ENCODE measurements around the gene HSPB9. TPM values are rescaled to one million over a fixed set of nuclear protein-coding genes. Genes with fewer than 3 reads are reported as not detected.

The HSPB9 gene
- total RNA-seq, 1 donor from 2014 or later, result not detected

DNA sequence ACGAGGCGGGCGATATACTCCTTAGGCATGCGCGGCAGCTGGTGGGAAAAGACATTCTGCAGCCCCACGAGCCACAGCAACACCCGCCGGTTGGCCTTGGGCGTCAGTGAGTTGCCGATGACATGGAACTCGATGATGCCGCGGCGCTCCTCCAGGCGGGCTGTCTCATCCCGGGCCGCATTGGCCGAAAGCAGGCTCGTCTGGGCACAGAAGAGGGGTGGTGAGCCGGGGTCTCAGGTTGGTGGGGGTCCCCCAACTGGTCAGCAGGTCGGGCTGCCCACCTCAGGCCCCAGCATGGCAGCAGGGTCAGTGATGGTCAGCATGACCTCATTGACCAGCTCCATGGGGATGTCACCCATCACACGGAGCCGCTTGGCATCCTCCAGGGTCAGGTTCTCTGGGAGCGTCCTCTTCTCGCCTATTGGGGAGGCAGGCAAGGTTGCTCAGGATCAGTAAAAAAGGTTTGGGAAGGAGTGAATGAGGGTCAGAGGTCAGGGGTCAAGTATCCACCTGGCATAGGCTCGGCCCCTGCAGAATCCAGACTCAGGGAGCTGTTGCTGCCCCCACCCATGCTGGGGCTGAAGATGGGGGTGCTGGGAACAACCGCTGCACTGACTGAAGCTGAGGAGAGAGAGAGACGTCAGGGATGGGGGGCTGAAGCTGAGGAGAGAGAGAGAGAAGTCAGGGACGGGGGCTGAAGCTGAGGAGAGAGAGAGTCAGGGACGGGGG, 5.0 kb upstream of the HSPB9 start:
- Mint-ChIP-seq H3K9me3 (no peaks in the 10 kb centered on the region), H3K4me3 (ENCODE audit: low read depth) (no peak overlapping the region), H3K27ac (peak overlapping the region; percentile 52), H3K36me3 (ENCODE audit: low read depth) (peaks cover 44% of the 10 kb centered on the region), H3K27me3 (ENCODE audit: low read depth) (no peaks in the 10 kb centered on the region), H3K4me1 (ENCODE audit: low read depth) (peaks cover 25% of the 10 kb centered on the region)
- intact Hi-C loops (cut with micrococcal nuclease), result loop anchor here (5.0 kb wide), 1 partner anchor 65 kb away; the partner anchor contains the start of gene KCNH4
- no peak for DNase-seq (ENCODE audit: low spot score)

DNA sequence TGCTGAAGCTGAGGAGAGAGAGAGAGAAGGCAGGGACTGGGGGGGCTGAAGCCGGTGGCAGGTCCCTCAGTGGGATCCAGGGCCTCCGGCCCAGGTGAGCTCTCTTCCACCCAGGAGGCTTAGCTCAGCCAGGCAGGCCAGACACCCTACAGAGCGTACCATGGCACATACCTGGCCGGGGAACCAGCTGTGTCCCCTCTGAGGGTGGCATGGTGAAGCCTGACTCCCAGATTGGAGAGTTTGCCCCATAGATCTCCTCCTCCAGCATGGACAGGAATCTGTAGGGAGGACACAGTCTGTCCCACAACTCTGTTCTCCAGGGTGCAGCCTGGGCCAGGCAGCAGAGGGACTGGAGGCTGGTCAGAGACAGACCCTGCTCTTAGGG, 4.5 kb upstream of the HSPB9 start:
- Mint-ChIP-seq H3K4me3 (ENCODE audit: low read depth) (peak overlapping the region; percentile 58), H3K36me3 (ENCODE audit: low read depth) (peaks cover 41% of the 10 kb centered on the region), H3K9me3 (no peaks in the 10 kb centered on the region), H3K4me1 (ENCODE audit: low read depth) (peaks cover 22% of the 10 kb centered on the region), H3K27ac (no peak overlapping the region), H3K27me3 (ENCODE audit: low read depth) (no peaks in the 10 kb centered on the region)
- intact Hi-C loops (cut with micrococcal nuclease), result loop anchor here (5.0 kb wide), 1 partner anchor 64 kb away; the partner anchor contains the start of gene KCNH4
- DNase-seq (ENCODE audit: low spot score), result no peak

DNA sequence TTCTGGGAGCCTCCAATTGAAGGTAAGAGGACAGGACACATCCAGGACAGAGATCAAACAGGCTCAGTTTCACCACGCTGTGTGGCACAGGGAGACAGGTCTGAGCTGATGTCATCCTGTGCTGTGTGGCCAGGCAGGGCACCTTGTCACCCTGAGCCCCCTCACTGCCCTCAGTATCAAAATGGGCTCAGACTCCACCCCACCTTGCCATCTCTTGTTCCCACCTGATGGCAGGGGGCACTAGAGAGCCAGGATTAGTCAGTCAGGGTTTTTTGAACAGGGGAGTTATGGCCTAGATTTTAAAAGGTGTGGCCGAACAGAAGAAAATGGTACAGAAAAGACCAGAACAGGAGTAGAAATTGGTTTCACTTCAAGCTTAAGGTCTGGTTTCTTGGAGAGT, 4.1 kb upstream of the HSPB9 start:
- intact Hi-C loops (cut with micrococcal nuclease), result loop anchor here (5.0 kb wide), 1 partner anchor 64 kb away; the partner anchor contains the start of gene KCNH4
- Mint-ChIP-seq H3K36me3 (ENCODE audit: low read depth) (peaks cover 39% of the 10 kb centered on the region), H3K4me1 (ENCODE audit: low read depth) (peaks cover 22% of the 10 kb centered on the region), H3K9me3 (no peaks in the 10 kb centered on the region), H3K27me3 (ENCODE audit: low read depth) (no peaks in the 10 kb centered on the region), H3K4me3 (ENCODE audit: low read depth) (peak overlapping the region; percentile 58), H3K27ac (peak overlapping the region; percentile 65)
- DNase-seq (ENCODE audit: low spot score), result no peak

DNA sequence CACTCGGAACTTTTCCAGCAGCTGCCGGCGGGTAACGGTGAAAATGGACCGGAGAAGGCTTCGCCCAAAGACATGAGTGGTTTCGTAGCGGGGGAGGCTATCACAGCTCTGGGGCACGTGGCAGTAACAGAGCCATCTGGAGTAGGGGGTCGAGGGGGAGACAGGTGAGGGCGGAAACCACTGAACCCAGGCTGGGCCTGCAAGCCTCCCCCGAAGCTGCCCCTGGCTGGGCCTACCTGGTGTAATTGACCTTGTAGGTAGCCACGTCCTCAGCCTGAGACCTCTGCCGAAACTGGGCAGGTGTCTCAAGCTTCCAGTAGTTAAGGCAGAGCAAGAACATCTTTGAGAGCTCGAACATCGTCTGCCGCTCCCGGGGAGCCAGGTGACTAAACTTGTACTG, 3.3 kb upstream of the HSPB9 start:
- DNase-seq (ENCODE audit: low spot score), result no peak
- Mint-ChIP-seq H3K9me3 (no peaks in the 10 kb centered on the region), H3K4me1 (ENCODE audit: low read depth) (peaks cover 22% of the 10 kb centered on the region), H3K27me3 (ENCODE audit: low read depth) (no peaks in the 10 kb centered on the region), H3K27ac (no peak overlapping the region), H3K4me3 (ENCODE audit: low read depth) (peak overlapping the region; percentile 67), H3K36me3 (ENCODE audit: low read depth) (peaks cover 35% of the 10 kb centered on the region)
- intact Hi-C loops (cut with micrococcal nuclease), result loop anchor here (5.0 kb wide), 1 partner anchor 63 kb away; the partner anchor contains the start of gene KCNH4

DNA sequence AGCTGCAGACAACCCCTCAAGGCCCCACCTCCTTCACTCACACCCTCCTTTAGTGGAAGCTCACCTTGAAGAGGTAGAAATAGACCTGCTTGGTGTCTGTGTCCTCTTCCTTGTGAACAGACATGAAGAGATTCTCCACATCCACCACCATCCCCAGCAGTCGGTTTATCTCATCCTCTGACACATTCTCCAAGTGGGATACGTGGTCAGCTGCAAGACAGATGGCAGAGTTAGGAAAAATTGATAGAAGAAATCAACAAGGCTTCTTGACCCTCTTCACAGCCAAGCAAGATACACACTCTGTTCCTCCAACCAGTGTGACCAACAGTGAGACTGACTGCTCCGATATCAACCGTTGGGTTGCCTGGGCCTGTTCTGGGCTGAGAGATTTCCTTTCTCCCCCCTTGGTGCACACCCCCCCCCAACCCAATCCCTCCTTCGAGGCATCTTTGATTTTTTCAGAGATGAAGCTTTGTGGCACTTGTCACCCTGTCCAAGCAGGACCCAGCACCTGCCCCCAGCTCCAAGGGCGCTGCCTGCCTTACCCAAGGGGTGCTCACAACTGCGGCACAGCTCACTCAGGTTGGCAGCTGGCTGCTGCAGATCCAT, 2.3 kb upstream of the HSPB9 start:
- H3K27ac Mint-ChIP-seq, result peak overlapping the region; percentile 46
- peak overlapping the region; percentile 67 for H3K4me3 Mint-ChIP-seq (ENCODE audit: low read depth)
- peaks cover 35% of the 10 kb centered on the region for H3K36me3 Mint-ChIP-seq (ENCODE audit: low read depth)
- no peak for DNase-seq (ENCODE audit: low spot score)
- H3K27me3 Mint-ChIP-seq (ENCODE audit: low read depth), result no peaks in the 10 kb centered on the region
- peaks cover 22% of the 10 kb centered on the region for H3K4me1 Mint-ChIP-seq (ENCODE audit: low read depth)
- no peaks in the 10 kb centered on the region for H3K9me3 Mint-ChIP-seq
- intact Hi-C loops (cut with micrococcal nuclease), result no loop called here

DNA sequence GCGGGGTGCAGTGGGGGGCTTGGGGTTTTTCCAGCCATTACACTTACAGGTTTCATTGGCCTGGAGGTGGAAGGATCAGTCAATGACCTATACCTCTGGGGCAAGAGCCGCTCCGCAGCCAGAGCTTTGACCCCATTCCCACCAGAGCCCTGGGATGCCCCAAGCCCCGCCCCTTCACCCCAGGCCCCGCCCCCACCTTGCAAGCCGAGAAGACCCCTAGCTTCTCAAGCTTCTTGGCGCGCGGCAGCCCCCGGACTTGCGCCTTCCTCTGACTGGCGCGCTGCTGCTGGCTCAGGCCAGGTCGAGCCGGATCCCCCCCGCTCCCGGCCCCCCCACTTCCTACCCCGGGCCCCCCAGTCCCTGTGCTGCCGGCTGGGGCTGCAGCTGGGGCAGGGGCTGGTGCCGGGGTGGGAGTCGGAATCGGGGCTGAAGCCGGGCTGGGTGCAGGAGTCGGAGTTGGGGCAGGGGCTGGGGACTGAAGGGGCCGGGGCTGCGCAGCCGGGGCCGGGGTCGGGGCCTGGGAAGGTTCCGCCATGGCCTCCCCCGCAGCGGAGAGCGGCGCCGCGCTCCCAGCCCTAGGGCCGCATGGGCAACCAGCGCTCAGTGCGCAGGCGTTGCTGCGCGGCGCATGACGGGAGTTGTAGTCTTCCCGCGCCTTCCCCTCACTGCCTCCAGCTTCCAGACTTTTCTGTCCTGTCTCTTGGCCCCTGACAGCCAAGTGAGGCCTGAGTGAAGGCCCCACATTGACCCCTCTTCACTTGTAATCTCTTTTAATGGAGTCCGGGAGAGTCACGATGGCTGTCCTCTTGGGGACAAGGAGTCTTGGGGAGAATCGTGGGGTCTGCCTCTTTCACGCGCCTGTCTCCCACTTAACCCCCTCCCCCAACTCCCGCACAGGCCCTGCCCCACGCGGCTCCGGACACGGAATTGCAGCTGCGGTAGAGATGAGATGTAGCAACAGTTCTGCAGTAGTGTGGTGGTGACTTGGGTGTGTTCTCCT, 1.5 kb upstream of the HSPB9 start, which contains the start of gene KAT2A:
Gene KAT2A, minus strand, starts transcription at position 598 of the 1,000 bp plus-strand sequence. Its CDS starts 63 bp downstream, at position 535.
- Mint-ChIP-seq H3K27ac (peak within 1 kb of the TSS; percentile 65), H3K9me3 (no peaks in the 10 kb centered on the region), H3K27me3 (ENCODE audit: low read depth) (no peaks in the 10 kb centered on the region), H3K36me3 (ENCODE audit: low read depth) (peaks cover 36% of the 10 kb centered on the region), H3K4me3 (ENCODE audit: low read depth) (peak within 1 kb of the TSS; percentile 76), H3K4me1 (ENCODE audit: low read depth) (peaks cover 18% of the 10 kb centered on the region)
- intact Hi-C loops (cut with micrococcal nuclease), result no loop called here
- DNase-seq (ENCODE audit: low spot score), result peak; percentile 68

DNA sequence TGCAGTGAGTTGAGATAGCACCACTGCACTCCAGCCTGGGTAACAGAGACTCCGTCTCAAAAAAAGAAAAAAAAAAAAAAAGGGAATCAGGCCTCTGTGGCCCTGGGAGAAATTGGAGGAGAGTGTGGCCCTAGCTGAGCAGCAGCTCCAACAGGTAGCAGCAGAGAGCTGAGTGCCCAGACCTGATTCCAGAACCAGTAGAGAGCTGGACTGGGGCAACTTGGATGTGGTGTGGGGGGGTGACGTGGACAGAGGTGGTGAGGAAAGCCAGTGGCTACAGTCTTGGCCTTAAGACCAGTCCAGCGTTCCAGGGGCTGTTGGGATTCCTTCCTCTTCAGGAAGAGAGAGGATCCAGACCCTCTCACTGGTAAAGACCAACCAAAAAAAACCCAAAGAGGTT, 1.7 kb downstream of the HSPB9 start:
- H3K27ac Mint-ChIP-seq, result no peak overlapping the region
- H3K4me3 Mint-ChIP-seq (ENCODE audit: low read depth), result no peak overlapping the region
- peaks cover 8% of the 10 kb centered on the region for H3K4me1 Mint-ChIP-seq (ENCODE audit: low read depth)
- intact Hi-C loops (cut with micrococcal nuclease), result no loop called here
- H3K36me3 Mint-ChIP-seq (ENCODE audit: low read depth), result peaks cover 42% of the 10 kb centered on the region
- H3K27me3 Mint-ChIP-seq (ENCODE audit: low read depth), result no peaks in the 10 kb centered on the region
- H3K9me3 Mint-ChIP-seq, result no peaks in the 10 kb centered on the region
- DNase-seq (ENCODE audit: low spot score), result no peak

DNA sequence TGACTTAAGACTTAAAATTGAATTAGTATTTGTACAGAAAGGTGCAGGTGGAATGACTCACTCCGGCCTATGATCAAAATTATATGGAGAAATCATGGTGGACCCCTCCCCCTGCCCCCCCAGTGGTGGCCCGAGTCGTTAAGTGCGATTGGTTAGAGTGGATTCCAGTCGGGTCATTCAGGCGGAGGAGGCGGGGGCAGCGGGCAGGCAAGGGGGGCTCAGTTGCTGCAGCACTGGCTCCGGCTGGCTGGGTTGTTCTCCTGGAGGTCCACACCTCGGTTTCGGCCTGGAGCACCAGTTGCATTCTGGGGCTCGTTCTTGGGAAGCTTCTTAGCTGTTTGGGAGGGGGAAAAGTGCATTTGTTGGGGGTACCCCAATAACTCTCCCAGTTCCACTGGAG, 3.0 kb downstream of the HSPB9 start:
- no peak overlapping the region for H3K27ac Mint-ChIP-seq
- no peak overlapping the region for H3K4me3 Mint-ChIP-seq (ENCODE audit: low read depth)
- DNase-seq (ENCODE audit: low spot score), result no peak
- H3K36me3 Mint-ChIP-seq (ENCODE audit: low read depth), result peaks cover 52% of the 10 kb centered on the region
- H3K4me1 Mint-ChIP-seq (ENCODE audit: low read depth), result peaks cover 3% of the 10 kb centered on the region
- intact Hi-C loops (cut with micrococcal nuclease), result no loop called here
- H3K27me3 Mint-ChIP-seq (ENCODE audit: low read depth), result no peaks in the 10 kb centered on the region
- H3K9me3 Mint-ChIP-seq, result no peaks in the 10 kb centered on the region

DNA sequence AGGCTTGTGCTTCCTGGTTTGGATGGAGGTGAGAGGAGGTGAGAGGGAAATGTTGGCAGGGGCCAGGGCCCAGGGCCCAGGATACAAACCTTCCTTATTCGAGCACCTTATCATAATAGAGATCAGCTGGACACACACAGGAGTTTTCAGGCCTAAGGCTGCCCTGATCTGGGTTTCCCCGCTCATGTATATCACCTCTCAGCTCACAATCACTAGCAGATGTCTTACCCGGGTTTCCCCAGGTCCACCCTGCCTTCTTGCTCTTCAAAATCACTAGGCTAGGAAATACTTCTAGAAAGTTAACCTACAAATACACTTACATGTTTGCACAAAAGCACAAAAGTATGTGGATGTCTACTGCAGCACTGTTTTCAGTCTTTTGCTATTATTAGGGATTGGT, 4.2 kb downstream of the HSPB9 start:
- H3K4me3 Mint-ChIP-seq (ENCODE audit: low read depth), result no peak overlapping the region
- H3K27ac Mint-ChIP-seq, result no peak overlapping the region
- no peak for DNase-seq (ENCODE audit: low spot score)
- intact Hi-C loops (cut with micrococcal nuclease), result no loop called here
- no peaks in the 10 kb centered on the region for H3K9me3 Mint-ChIP-seq
- peaks cover 59% of the 10 kb centered on the region for H3K36me3 Mint-ChIP-seq (ENCODE audit: low read depth)
- peaks cover 3% of the 10 kb centered on the region for H3K4me1 Mint-ChIP-seq (ENCODE audit: low read depth)
- H3K27me3 Mint-ChIP-seq (ENCODE audit: low read depth), result no peaks in the 10 kb centered on the region

DNA sequence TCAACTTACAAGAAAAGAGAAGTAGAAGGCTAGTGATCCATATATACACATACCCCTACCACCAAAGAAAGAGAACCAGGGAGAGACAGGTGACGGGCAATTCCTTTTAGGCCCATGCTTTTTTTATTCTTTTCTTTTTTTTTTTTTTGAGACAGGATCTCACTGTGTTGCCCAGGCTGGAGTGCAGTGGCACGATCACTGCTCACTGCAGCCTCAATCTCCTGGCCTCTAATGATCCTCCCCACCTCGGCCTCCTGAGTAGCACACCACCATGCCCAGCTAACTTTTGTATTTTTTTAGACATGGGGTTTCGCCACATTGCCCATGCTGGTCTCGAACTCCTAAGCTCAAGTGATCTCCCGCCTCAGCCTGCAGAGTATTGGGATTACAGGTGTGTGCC, 4.8 kb downstream of the HSPB9 start:
- Mint-ChIP-seq H3K4me1 (ENCODE audit: low read depth) (peaks cover 5% of the 10 kb centered on the region), H3K27ac (no peak overlapping the region), H3K27me3 (ENCODE audit: low read depth) (no peaks in the 10 kb centered on the region), H3K36me3 (ENCODE audit: low read depth) (peaks cover 59% of the 10 kb centered on the region), H3K9me3 (no peaks in the 10 kb centered on the region), H3K4me3 (ENCODE audit: low read depth) (no peak overlapping the region)
- no peak for DNase-seq (ENCODE audit: low spot score)
- intact Hi-C loops (cut with micrococcal nuclease), result no loop called here

DNA sequence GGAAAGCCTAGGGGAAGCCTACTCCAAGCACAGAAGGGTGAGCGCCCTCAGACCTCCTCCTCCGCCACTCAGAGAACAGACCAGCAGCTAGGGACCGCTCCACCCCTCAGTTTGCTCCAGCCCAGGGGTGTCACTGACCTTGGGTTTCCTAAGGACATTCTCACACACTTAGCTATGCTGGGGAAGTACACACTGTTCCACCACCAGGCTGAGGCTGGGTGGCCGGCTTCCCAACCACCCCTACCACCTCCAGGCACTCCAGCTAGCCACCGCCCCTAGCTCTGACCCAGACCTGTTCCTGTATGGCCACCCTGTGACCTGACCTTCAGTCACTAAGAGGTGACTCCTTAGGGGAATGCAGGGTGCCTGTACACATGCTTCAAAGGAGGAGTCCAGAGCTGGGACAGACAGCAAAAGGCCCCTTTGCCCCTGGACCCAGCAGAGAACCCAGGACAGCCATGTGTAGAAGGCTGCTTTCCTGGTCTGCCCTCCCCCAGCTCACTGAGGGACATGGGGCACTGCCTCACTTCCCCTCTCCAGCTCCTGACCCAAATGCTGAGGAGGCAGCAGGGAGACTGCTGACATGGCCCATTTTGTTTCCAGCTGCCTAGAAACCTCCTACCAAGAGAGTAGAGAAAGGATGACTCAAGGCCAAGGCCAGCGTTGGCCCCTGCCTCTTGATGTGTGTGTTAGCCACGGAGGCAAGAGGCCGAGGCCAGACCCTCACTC, 6.7 kb downstream of the HSPB9 start:
- intact Hi-C loops (cut with micrococcal nuclease), result no loop called here
- DNase-seq (ENCODE audit: low spot score), result no peak
- Mint-ChIP-seq H3K36me3 (ENCODE audit: low read depth) (peaks cover 59% of the 10 kb centered on the region), H3K9me3 (no peaks in the 10 kb centered on the region), H3K27me3 (ENCODE audit: low read depth) (no peaks in the 10 kb centered on the region), H3K27ac (no peak overlapping the region), H3K4me3 (ENCODE audit: low read depth) (no peak overlapping the region), H3K4me1 (ENCODE audit: low read depth) (peaks cover 19% of the 10 kb centered on the region)

DNA sequence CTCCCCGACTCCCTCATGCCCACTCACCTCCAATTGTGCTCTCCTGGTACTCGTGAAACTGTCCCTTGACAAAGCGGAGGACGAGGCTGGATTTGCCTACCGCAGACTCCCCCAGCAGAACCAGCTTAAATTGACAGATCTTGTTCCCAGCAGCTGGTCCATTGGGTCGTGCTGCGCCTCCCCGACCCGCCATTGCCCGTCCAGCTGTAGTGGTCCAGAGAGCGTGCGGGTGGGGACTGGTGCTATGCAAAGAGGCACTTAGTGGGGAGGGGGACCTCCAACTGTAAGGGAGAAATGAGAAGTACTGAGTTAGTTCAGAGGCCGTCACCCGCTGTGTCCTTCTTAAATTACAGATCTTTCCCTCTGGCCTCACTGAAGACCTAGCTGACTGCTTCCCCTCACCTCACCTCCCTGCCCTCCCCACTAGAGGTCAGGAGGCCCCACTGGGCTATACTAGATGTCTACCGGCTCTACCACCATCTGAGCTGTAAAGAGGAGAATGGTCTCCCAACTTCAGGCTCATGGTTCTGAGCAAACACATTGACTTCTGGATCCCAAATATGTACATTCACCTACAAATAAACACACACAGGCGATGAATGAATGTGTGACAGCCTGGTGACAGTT, 7.8 kb downstream of the HSPB9 start:
- Mint-ChIP-seq H3K9me3 (no peaks in the 10 kb centered on the region), H3K4me3 (ENCODE audit: low read depth) (no peak overlapping the region), H3K4me1 (ENCODE audit: low read depth) (peaks cover 22% of the 10 kb centered on the region), H3K36me3 (ENCODE audit: low read depth) (peaks cover 53% of the 10 kb centered on the region), H3K27me3 (ENCODE audit: low read depth) (no peaks in the 10 kb centered on the region), H3K27ac (no peak overlapping the region)
- intact Hi-C loops (cut with micrococcal nuclease), result no loop called here
- DNase-seq (ENCODE audit: low spot score), result no peak

Data from activated T-helper 2 cell treated with anti-CD3 and anti-CD28 coated beads, Interferon-gamma antibody, Interleukin-2, Interleukin-4, amounts not matched to agents 10 μg/mL and 5 μg/mL and 100 μg/mL, durations not matched to agents 14 hours and 24 hours and 36 hours (primary cell).